ENCODE measurements around the gene PRR7. TPM values are rescaled to one million over a fixed set of nuclear protein-coding genes. Genes with fewer than 3 reads are reported as not detected.

The PRR7 gene
- polyA plus RNA-seq, 1 of the 3 experiments (the other 2 are of a cell fraction), result 17.1 TPM

DNA sequence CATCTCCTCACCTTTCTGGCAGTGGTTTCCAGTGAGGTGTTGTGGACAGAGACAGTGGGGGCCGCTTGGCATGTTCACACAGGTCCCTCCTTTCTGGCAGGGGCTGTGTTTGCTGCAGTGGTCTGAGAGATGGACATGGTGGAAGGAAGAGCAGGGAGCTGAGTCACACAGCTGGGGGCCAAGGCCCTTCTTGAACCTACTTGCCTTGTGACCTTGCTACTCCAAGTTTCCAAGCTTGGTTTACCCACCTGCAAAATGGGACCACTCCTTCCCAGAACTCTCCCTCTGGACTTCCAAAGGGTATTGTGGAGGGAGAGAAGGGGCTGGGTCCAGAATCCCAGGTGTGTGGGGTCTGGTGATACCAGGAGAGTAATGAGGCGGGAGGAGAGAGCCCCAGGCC lies 41.3 kb upstream of the PRR7 start:
- no peak for DNase-seq
- peaks cover 0 to 28% of the 10 kb centered on the region in 2 experiments; a peak in 1 of 4 replicates for H3K4me1 ChIP-seq (ENCODE audit: control insufficient read depth in 1 of 2, insufficient read depth in 2 of 2, low read depth in 1 of 2, low read length in 1 of 2)

More for the DNA sequence above, 41.3 kb upstream of the PRR7 start:
- CTCF ChIA-PET, result interaction anchor here (1.3 to 9.7 kb wide), 16 partner anchors 10 to 98 kb away, joined by 3 to 375 read pairs (median 30); partner anchors contain the start of genes GRK6, LMAN2, PDLIM7 and PRR7
- peak overlapping the region; percentile 92; the same call in 1 of the 2 replicates for H2AFZ ChIP-seq (ENCODE audit: low read depth)
- no peaks in the 10 kb centered on the region for H3K79me2 ChIP-seq (ENCODE audit: insufficient read depth)
- no peaks in the 10 kb centered on the region for H3K9me3 ChIP-seq
- H3K4me3 ChIP-seq (ENCODE audit: low read depth in 2 of 2, low read length in 1 of 2), result no peak overlapping the region; a peak in 1 of 4 replicates
- no peaks in the 10 kb centered on the region for H4K20me1 ChIP-seq (ENCODE audit: insufficient read depth)
- TF ChIP-seq, protein P1, sequence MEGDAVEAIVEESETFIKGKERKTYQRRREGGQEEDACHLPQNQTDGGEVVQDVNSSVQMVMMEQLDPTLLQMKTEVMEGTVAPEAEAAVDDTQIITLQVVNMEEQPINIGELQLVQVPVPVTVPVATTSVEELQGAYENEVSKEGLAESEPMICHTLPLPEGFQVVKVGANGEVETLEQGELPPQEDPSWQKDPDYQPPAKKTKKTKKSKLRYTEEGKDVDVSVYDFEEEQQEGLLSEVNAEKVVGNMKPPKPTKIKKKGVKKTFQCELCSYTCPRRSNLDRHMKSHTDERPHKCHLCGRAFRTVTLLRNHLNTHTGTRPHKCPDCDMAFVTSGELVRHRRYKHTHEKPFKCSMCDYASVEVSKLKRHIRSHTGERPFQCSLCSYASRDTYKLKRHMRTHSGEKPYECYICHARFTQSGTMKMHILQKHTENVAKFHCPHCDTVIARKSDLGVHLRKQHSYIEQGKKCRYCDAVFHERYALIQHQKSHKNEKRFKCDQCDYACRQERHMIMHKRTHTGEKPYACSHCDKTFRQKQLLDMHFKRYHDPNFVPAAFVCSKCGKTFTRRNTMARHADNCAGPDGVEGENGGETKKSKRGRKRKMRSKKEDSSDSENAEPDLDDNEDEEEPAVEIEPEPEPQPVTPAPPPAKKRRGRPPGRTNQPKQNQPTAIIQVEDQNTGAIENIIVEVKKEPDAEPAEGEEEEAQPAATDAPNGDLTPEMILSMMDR (IDR thresholded peaks at IDR 0.05), result no peak
- TF ChIP-seq, protein P2, sequence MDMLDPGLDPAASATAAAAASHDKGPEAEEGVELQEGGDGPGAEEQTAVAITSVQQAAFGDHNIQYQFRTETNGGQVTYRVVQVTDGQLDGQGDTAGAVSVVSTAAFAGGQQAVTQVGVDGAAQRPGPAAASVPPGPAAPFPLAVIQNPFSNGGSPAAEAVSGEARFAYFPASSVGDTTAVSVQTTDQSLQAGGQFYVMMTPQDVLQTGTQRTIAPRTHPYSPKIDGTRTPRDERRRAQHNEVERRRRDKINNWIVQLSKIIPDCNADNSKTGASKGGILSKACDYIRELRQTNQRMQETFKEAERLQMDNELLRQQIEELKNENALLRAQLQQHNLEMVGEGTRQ (IDR thresholded peaks at IDR 0.05; ENCODE audit: borderline replicate concordance, low read depth, low read length), result no peak
- no peak for TF ChIP-seq GATA2 (CRISPR knock-in tag; IDR thresholded peaks at IDR 0.05)
- no peak for TF ChIP-seq RAD21 (IDR thresholded peaks at IDR 0.05; ENCODE audit: low read length)
- TF ChIP-seq TEAD4 (IDR thresholded peaks at IDR 0.05; ENCODE audit: borderline replicate concordance, insufficient read depth), result no peak
- no peak for TF ChIP-seq MAX (IDR thresholded peaks at IDR 0.05; ENCODE audit: low read depth)
- no peak for TF ChIP-seq ELF1 (IDR thresholded peaks at IDR 0.05)
- no peak for TF ChIP-seq SMC3 (IDR thresholded peaks at IDR 0.05; ENCODE audit: low read depth, low read length)
- TF ChIP-seq, protein P3, sequence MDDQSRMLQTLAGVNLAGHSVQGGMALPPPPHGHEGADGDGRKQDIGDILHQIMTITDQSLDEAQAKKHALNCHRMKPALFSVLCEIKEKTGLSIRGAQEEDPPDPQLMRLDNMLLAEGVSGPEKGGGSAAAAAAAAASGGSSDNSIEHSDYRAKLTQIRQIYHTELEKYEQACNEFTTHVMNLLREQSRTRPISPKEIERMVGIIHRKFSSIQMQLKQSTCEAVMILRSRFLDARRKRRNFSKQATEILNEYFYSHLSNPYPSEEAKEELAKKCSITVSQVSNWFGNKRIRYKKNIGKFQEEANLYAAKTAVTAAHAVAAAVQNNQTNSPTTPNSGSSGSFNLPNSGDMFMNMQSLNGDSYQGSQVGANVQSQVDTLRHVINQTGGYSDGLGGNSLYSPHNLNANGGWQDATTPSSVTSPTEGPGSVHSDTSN (IDR thresholded peaks at IDR 0.05), result no peak
- no peak for TF ChIP-seq JUND (IDR thresholded peaks at IDR 0.05)
- no peak for TF ChIP-seq NFIC (IDR thresholded peaks at IDR 0.05; ENCODE audit: borderline replicate concordance)
- no peak for TF ChIP-seq FOSL2 (IDR thresholded peaks at IDR 0.05; ENCODE audit: borderline replicate concordance, low read depth)
- no peak for TF ChIP-seq TCF12 (IDR thresholded peaks at IDR 0.05)
- no peak for TF ChIP-seq EP300 (IDR thresholded peaks at IDR 0.05; ENCODE audit: borderline replicate concordance in 1 of 2, low read depth in 1 of 2, low read length in 1 of 2)
- TF ChIP-seq RCOR1 (IDR thresholded peaks at IDR 0.05; ENCODE audit: low read length), result no peak
- no peak for TF ChIP-seq MXI1 (IDR thresholded peaks at IDR 0.05; ENCODE audit: low read depth, low read length)
- TF ChIP-seq REST (IDR thresholded peaks at IDR 0.05; ENCODE audit: low read depth, low read length), result no peak
- no peak for TF ChIP-seq RXRA (IDR thresholded peaks at IDR 0.05; ENCODE audit: borderline replicate concordance, low read depth)
- TF ChIP-seq ZBTB33 (IDR thresholded peaks at IDR 0.05; ENCODE audit: borderline replicate concordance, low read depth), result no peak
- TF ChIP-seq IRF3 (IDR thresholded peaks at IDR 0.05; ENCODE audit: low read depth, low read length), result no peak
- POLR2A ChIA-PET, result interaction anchor here (1.2 to 4.6 kb wide), 7 partner anchors 15 to 96 kb away, joined by 3 to 72 read pairs (median 8); partner anchors contain the start of genes LMAN2 and PRR7
- no peaks in the 10 kb centered on the region for H3K9me2 ChIP-seq
- peaks cover 14% of the 10 kb centered on the region for H3F3A ChIP-seq (replicated peaks; ENCODE audit: insufficient read depth)
- peak overlapping the region in 1 of 2 experiments; percentile 96; a peak in 2 of 4 replicates for H3K27ac ChIP-seq (ENCODE audit: low read depth in 2 of 2, low read length in 1 of 2)
- H3K9ac ChIP-seq, result no peak overlapping the region
- H3K36me3 ChIP-seq (replicated peaks in 1 of 2; ENCODE audit: control insufficient read depth in 1 of 2, insufficient read depth in 2 of 2, low read length in 1 of 2), result no peaks in the 10 kb centered on the region
- WGBS (ENCODE audit: low lambda C conversion rate), result 89% methylated on average over 2 of the region's 2 CpGs
- 0 out of 2 replicates have a peak overlapping the region, but pooled peaks have one; percentile 97 for H3K4me2 ChIP-seq
- H3K27me3 ChIP-seq (ENCODE audit: insufficient read depth), result no peaks in the 10 kb centered on the region

All from SK-N-SH (cell line).